G401 (cell line): ENCODE data around the gene GJC2. TPM values are rescaled to one million over a fixed set of nuclear protein-coding genes. Genes with fewer than 3 reads are reported as not detected.

Source experiments
- DNase-seq: peaks from one replicate; pipeline ENCODE4 v3.0.0-alpha.2; 2015; ENCODE audit warnings: low spot score
- in situ Hi-C: cut with HindIII; loops from 2 replicates; pipeline ENCODE4 v1.10.0; 2016; ENCODE audit warnings: low sequenced_read_pairs, mixed read lengths
- total RNA-seq: library from RNA; depleted of rRNA; stranded (reverse); fragments of >200 nt; shearing (Covaris generic); gene quantifications from 2 replicates; pipeline ENCODE4 v1.2.3, GENCODE V29; 2014; rRNA removed

GJC2 gene
- total RNA-seq, 1 experiment from 2014 or later, result 1.2 TPM

DNA sequence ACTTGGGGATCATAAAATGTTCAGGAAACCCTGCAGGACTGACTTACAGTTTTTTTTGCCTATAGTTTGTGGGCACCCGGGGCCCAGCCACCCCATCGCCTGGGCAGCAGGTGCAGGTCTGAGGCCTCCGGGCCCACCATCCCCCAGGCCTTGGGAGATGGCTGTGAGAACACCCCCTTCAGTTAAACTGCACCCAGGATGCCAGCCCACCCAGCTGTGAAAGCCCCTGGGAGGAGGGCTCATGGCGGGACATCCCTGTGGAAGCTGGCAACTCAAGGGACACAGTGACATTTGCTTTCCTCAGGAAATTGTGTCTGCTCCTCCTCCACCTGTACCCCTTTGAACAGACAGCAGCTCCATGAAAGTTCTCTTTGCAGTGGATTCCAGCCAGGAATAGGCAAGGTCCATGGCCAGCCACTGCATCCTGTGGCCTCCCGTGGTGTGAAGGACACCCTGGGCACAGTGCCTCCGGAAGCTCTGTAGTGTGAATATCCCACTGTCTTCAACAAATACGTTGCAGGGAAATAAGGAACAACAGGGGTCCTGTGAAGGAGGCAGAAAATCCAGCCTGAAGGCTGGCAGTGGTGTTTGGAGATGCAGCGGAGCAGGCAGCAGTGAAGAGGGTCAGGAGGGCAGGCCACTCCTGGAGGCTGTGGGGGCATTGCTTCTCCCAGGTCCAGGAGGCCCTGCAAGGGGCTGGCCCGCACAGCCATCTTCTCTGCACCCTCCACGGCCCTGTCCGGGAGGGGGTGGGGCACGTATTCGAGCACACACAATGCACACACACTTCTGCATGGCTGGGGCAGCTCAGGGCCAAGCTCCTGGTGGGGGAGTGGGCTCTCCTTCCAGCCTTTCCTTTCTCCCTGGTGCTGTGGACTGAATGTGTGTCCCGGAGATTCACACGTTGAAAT is 56.1 kb downstream of the GJC2 start:
- in situ Hi-C loops, result no loop called here
- no peak for DNase-seq

DNA sequence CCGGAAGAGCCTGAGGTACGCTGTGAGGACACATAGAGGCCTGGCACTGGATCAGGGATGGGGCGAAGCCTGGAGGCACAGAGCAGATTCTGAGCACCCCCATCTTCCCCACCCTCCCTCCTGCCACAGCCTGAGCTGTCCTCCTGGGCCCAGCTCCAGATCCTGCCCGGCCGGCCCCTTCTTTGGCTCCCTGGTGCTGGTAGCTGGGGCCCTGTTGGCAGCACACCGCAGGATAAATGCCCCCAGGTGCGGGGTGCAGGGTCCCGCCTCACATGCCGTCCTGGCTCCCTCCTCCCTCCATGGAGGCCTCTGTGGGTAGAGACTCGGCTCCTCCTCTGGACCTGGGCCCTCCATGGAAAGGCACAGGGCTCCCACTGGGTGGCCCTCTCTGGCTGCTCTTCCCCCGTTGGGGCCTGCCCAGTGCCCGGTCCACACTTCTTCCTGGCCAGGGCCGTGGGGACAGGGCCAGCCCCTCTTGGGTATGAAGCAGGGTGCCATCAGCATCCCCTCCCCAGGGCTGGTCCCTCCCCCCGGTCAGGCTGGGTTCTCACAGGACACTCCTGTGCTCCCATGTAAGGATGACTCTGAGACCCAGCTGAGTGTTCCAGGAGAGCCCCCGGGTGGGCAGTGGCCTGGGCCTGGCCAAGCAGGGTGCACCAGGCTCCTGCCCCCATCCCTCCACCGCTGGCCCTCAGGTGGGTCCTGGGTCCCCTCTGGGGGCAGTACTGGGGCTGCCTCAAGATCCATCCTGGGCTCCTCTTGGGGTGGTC is 57.0 kb downstream of the GJC2 start:
- in situ Hi-C loops, result no loop called here
- no peak for DNase-seq

DNA sequence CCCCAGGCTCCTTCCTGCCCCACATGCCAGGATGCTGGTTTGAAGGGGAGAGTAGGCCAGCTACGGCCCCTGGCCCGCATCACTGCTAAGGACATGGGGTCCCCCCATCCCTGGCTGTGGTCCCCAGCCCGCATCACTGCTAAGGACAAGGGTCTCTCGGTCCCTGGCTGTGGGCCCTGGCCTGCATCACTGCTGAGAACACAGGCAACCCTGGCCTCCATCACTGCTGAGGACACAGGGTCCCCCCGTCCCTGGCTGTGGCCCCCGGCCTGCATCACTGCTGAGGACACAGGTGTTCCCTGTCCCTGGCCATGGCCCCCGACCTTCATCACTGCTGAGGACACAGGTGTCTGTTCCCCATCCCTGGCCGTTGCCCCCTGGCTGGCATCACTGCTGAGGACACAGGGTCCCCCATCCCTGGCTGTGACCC is 57.7 kb downstream of the GJC2 start:
- in situ Hi-C loops, result no loop called here
- DNase-seq, result no peak

DNA sequence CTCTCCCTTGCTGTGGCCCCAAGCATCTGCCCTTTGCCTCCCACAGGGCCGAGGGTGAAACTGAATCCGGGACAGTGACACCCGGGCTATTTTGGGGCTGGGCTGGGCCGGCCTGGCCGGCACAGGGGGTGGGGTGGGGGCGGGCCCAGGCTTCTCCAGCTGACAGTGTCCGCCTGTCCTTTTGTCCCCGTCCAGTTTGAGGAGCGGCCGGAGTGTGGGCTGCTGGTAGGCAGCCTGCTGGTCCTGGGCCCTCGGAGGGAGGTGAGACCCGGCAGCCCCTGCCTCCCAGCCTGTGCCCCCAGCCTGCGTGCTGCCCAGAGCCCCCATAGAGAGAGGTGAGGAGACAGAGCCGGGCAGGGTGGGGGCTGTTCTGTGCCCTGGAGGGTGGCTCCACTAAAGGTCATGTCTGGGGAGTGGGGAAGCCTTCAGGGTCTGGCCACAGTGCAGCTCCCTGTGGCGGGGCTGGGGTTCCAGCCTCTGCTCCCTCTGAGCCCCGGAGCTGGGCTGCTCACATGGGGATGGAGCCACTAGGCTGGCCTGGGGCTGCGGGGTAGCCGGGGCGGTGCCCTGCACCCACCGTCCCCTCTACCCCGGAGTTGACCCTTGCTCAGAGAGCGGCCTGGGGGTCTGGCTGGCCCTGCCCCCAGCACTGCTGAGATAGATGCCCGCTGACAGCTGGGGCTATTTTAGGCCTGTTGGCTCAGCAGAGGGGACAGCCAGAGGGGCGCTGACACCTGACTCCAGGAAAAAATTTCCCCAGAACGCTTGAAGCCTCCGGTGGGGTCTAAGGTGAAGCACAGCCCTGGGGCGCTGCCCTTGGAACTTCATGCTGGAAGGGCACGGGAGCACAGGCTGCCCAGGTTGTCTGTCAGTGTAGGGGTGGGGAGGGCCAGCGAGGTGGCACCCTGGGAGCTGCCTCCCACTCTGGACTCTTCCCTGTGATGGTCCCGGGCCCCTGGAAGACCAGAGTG is 58.4 kb downstream of the GJC2 start, which contains the start of gene OBSCN:
Gene OBSCN, plus strand, starts transcription at position 194 of the 971 bp plus-strand sequence. CDS start 3,740 bp downstream, outside the sequence.
- in situ Hi-C loops, result no loop called here
- no peak for DNase-seq

DNA sequence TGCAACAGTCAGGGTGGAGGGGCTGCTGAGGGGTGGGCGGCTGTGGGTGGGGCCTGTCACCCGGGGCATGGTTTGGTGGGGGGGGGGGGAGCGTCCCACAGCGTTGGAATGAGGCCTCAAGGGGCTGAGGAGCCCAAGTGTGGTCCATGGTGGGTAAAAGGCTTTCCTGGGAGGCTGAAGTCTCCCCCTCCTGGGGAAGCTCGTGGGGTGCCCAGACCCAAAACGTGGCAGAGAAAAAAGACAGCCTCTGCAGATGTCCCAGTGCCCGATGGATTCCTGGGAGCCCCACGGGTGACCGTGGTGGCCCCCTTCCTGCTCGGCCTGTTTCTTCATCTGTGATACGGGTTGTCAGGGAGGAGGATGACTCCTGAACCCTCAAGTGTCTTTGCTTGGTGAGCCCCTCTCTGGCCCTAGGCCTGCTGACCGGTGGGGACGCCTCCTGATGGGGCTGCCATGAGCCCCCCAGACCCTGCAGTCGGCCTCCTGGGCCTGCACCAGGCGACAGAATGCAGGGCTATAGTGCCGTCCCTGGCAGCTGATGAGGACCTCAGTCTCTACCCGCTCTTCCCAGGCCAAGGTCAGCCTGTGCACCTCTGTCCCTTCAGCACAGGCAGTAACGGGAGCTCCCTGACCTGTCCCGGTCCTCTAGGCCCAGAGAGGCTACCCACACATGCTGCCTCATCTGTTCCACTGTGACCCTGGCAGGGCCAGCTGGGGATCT is 59.3 kb downstream of the GJC2 start:
- in situ Hi-C loops, result no loop called here
- DNase-seq, result no peak

Other genes with a start within 250 kb of the GJC2 start
- gene WNT9A, start 202.0 kb upstream of the GJC2 start, total RNA-seq, result 1.2 and 2.7 TPM in 2 replicates
- gene WNT3A, start 142.9 kb upstream of the GJC2 start, total RNA-seq, result 0.37 TPM in 1 of 2 replicates, not detected in the other
- 298 and 328 TPM in 2 replicates for gene ARF1, start 67.2 kb upstream of the GJC2 start, total RNA-seq
- gene C1orf35, start 46.6 kb upstream of the GJC2 start, total RNA-seq, result 29.7 and 36.9 TPM in 2 replicates
- 93.7 and 103 TPM in 2 replicates for gene MRPL55, start 40.6 kb upstream of the GJC2 start, total RNA-seq
- gene GUK1, start 9.7 kb upstream of the GJC2 start, total RNA-seq, result 172 and 313 TPM in 2 replicates
- gene IBA57, start 15.9 kb downstream of the GJC2 start, total RNA-seq, result 9.7 and 19.0 TPM in 2 replicates
- gene OBSCN, start 58.1 kb downstream of the GJC2 start, total RNA-seq, result 7.3 and 7.7 TPM in 2 replicates